ENCODE results near the gene CHID1. TPM values are rescaled to one million over a fixed set of nuclear protein-coding genes. Genes with fewer than 3 reads are reported as not detected.
A peak's percentile ranks its signal among the peaks of the same experiment; 100 is the strongest.

The CHID1 gene
- total and polyA plus RNA-seq, 4 experiments from 2014 or later = 46.9 to 82.3 (median 55.7) TPM

DNA sequence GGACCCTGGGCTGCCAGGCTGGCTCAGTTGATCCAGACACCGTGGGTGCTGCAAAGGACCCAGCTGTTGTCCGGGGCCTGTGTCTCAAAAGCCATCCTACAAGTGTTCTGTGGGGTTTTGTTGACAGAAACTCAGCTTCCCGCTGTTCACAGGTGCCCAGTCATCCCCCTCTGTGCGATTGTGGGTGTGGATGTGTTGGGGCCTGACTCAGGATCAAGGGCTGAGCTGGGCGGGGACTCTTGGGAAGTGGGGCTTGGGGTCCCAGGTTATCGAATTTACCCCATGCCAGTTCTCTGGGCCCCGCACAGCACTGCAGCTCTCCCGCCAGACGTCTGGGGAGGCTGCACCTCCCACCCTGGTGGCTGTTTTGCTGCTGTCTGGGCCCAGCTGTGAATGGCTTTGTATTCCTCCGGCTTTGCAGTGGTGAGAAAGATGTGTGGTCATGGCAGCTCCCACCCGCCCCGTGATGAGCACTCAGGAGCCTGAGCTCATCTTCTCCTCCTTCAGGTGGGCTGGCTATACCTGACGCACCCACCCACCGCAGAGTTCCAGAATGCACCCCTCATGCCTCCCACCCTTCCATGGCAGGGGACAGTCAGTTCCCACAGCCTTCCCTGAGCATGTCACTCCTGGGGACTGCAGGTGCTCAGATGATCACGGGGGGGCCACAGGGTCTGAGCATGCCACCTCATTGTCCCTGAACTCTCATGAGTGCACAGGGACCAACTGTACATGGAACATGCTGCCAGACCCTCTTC, 11.5 kb upstream of the CHID1 start:
- no peaks in the 10 kb centered on the region for H3K27me3 Mint-ChIP-seq
- no peaks in the 10 kb centered on the region for H3K27me3 ChIP-seq (ENCODE audit: insufficient read depth, low read length)
- intact Hi-C loops (cut with micrococcal nuclease) = no loop called here
- H3K9me3 ChIP-seq (ENCODE audit: control insufficient read depth in 1 of 2, low read length in 2 of 2) = no peaks in the 10 kb centered on the region
- H3K4me1 Mint-ChIP-seq = peaks cover 5 to 11% (median 9%) of the 10 kb centered on the region in 4 donors
- no peak overlapping the region for H3K4me3 ChIP-seq (ENCODE audit: low read length in 2 of 2)
- H3K27ac ChIP-seq (ENCODE audit: low read depth, low read length) = no peak overlapping the region
- H3K4me1 ChIP-seq (ENCODE audit: insufficient read depth, low read length) = peaks cover 9% of the 10 kb centered on the region
- H3K36me3 Mint-ChIP-seq = no peaks in the 10 kb centered on the region
- CTCF ChIA-PET (ENCODE audit: partially characterized antibody) = interaction anchor here (0.7 to 0.9 kb wide), 3 partner anchors 11 to 57 kb away, joined by 3 read pairs; partner anchors contain the start of gene CHID1
- peak overlapping the region in 1 of 8 donors; percentile 17 for H3K4me3 Mint-ChIP-seq
- no peaks in the 10 kb centered on the region for H3K36me3 ChIP-seq (ENCODE audit: insufficient read depth, low read length)
- no peaks in the 10 kb centered on the region for H3K9me3 Mint-ChIP-seq
- H3K27ac Mint-ChIP-seq = peak overlapping the region in 1 of 7 donors; percentile 86
- POLR2A ChIA-PET (ENCODE audit: partially characterized antibody) = no interaction called here
- DNase-seq = no peak

DNA sequence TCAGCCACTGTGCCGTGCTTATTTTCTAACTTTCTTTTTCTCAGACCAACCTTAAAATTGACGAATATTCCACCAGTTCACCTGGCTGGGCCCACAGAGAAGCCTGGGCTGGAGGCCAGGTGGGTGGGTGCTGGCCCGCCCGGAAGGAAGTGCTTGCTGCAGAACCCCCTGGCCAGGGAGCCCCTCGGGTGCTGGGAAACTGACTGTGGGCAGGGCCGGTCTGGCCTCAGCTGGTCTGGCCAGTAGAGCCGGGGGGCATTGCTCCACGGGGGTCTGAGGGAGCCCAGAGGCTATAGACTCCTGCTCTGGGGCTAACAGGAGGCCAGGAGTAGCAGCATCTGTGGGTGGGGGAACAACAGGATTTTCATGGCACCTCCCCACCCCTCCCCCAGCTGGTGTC, 6.8 kb upstream of the CHID1 start:
- H3K36me3 Mint-ChIP-seq = no peaks in the 10 kb centered on the region
- Histone ChIP-seq H3K9me3 (ENCODE audit: control insufficient read depth in 1 of 2, low read length in 2 of 2) (no peaks in the 10 kb centered on the region), H3K36me3 (ENCODE audit: insufficient read depth, low read length) (no peaks in the 10 kb centered on the region), H3K27me3 (ENCODE audit: insufficient read depth, low read length) (no peaks in the 10 kb centered on the region), H3K4me3 (ENCODE audit: low read length in 2 of 2) (no peak overlapping the region), H3K27ac (ENCODE audit: low read depth, low read length) (no peak overlapping the region), H3K4me1 (ENCODE audit: insufficient read depth, low read length) (no peaks in the 10 kb centered on the region)
- no peaks in the 10 kb centered on the region for H3K9me3 Mint-ChIP-seq
- intact Hi-C loops (cut with micrococcal nuclease) = no loop called here
- ChIA-PET POLR2A (ENCODE audit: partially characterized antibody) (no interaction called here), CTCF (ENCODE audit: partially characterized antibody) (no interaction called here)
- peak overlapping the region in 1 of 8 donors; percentile 20 for H3K4me3 Mint-ChIP-seq
- H3K27ac Mint-ChIP-seq = peak overlapping the region in 1 of 7 donors; percentile 51
- no peak for DNase-seq
- H3K27me3 Mint-ChIP-seq = no peaks in the 10 kb centered on the region
- peaks cover 0 to 4% (median 0%) of the 10 kb centered on the region in 4 donors for H3K4me1 Mint-ChIP-seq

DNA sequence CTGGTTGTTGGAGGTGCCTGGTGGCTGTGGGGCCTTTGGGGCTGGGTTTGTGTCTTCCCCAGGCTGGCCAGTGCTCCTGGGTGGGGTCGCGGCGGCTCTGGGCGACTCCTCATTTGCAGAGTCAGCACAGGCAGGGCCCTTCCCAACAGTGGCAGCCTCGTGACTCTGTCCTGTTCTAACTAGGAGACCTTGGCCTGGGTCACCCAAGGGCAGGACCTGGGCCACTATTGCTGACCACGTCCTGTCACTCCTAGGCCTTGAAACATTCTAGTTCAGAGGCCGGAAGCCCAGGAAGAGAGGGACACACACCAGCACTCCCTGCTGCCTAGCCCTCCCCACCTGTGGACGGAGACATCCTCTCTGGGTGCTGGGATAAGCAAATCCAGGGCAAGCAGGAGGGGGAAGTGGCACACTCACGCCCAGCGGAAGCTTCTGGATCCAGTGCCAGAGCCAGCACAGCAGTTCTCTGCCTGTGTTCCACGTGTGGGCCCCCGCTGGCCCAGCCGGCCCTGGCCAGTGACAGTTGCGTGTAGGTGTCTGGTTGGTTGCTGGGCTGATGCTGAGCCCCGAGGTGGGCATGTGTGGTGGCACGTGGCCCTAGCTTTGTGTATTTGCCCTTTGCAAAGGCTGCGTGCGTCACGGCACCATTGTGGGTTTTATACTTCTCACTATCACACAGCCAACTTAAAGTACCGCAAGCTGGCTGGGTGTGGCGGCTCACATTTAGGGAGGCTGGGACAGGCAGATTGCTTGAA, 4.3 kb upstream of the CHID1 start:
- no peak overlapping the region for H3K27ac Mint-ChIP-seq
- Histone ChIP-seq H3K4me3 (ENCODE audit: low read length in 2 of 2) (no peak overlapping the region), H3K27me3 (ENCODE audit: insufficient read depth, low read length) (no peaks in the 10 kb centered on the region), H3K9me3 (ENCODE audit: control insufficient read depth in 1 of 2, low read length in 2 of 2) (no peaks in the 10 kb centered on the region), H3K4me1 (ENCODE audit: insufficient read depth, low read length) (peaks cover 8% of the 10 kb centered on the region), H3K27ac (ENCODE audit: low read depth, low read length) (no peak overlapping the region), H3K36me3 (ENCODE audit: insufficient read depth, low read length) (no peaks in the 10 kb centered on the region)
- H3K4me3 Mint-ChIP-seq = no peak overlapping the region
- intact Hi-C loops (cut with micrococcal nuclease) = no loop called here
- no peaks in the 10 kb centered on the region for H3K27me3 Mint-ChIP-seq
- peak in 1 of 5 donors; percentile 32 for DNase-seq
- H3K4me1 Mint-ChIP-seq = peaks cover 5 to 9% (median 8%) of the 10 kb centered on the region in 4 donors
- CTCF ChIA-PET (ENCODE audit: partially characterized antibody) = interaction anchor here (0.7 kb wide), 1 partner anchor 15 kb away, joined by 3 read pairs; no protein-coding TSS in a partner anchor
- POLR2A ChIA-PET (ENCODE audit: partially characterized antibody) = no interaction called here
- peaks cover 0 to 1% (median 0%) of the 10 kb centered on the region in 8 donors for H3K9me3 Mint-ChIP-seq
- H3K36me3 Mint-ChIP-seq = peaks cover 0 to 4% of the 10 kb centered on the region in 2 donors

DNA sequence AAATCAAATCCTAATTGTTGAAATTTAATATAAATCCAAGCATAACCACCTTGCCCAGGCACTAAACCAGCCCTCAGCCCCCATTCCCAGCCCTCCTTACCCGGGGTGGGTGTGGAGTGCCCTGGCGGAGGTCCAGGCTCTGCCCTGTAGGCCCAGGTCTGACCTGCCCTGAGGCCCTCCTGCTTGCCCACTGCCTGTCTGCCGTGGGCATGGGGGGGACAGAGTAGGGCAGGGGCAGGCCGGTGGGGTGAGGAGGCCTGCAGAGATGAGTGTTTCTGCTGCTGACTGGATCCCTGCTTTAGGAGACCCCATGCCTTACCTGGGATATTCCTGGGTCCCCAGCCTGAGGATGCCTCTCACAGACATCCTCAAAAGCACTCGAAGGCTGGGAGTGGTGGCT, 3.6 kb upstream of the CHID1 start:
- Mint-ChIP-seq H3K27ac (no peak overlapping the region), H3K4me1 (peaks cover 7 to 17% (median 8%) of the 10 kb centered on the region in 4 donors), H3K4me3 (no peak overlapping the region), H3K36me3 (peaks cover 0 to 4% of the 10 kb centered on the region in 2 donors), H3K27me3 (no peaks in the 10 kb centered on the region), H3K9me3 (peaks cover 0 to 1% (median 0%) of the 10 kb centered on the region in 8 donors)
- ChIA-PET POLR2A (ENCODE audit: partially characterized antibody) (no interaction called here), CTCF (ENCODE audit: partially characterized antibody) (no interaction called here)
- no peaks in the 10 kb centered on the region for H3K27me3 ChIP-seq (ENCODE audit: insufficient read depth, low read length)
- no peak overlapping the region for H3K4me3 ChIP-seq (ENCODE audit: low read length in 2 of 2)
- H3K9me3 ChIP-seq (ENCODE audit: control insufficient read depth in 1 of 2, low read length in 2 of 2) = no peaks in the 10 kb centered on the region
- intact Hi-C loops (cut with micrococcal nuclease) = no loop called here
- peak in 1 of 5 donors; percentile 13 for DNase-seq
- peaks cover 16% of the 10 kb centered on the region for H3K4me1 ChIP-seq (ENCODE audit: insufficient read depth, low read length)
- H3K27ac ChIP-seq (ENCODE audit: low read depth, low read length) = no peak overlapping the region
- H3K36me3 ChIP-seq (ENCODE audit: insufficient read depth, low read length) = no peaks in the 10 kb centered on the region

DNA sequence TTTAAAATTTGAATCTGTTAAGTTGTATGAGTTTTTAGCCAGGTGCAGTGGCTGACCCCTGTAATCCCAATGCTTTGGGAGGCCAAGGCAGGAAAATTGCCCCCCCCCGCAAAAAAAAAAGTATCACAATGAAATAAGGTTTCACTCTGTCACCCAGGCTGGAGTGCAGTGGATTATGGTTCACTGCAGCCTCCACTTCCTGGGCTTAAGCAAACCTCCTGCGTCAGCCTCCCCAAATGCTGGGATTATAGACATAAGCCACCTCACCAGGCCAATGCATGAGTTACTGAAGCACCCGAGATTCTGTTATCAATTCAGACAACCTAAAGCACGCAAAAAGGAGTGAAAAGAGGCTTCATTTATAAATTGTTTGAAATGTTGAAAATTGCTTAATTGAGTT, 2.4 kb upstream of the CHID1 start:
- peak overlapping the region in 2 of 7 donors; percentile 12 to 23 for H3K27ac Mint-ChIP-seq
- H3K4me1 Mint-ChIP-seq = peaks cover 7 to 24% (median 11%) of the 10 kb centered on the region in 4 donors
- ChIA-PET POLR2A (ENCODE audit: partially characterized antibody) (no interaction called here), CTCF (ENCODE audit: partially characterized antibody) (no interaction called here)
- peaks cover 0 to 1% (median 0%) of the 10 kb centered on the region in 8 donors for H3K9me3 Mint-ChIP-seq
- no peak overlapping the region for H3K27ac ChIP-seq (ENCODE audit: low read depth, low read length)
- DNase-seq = no peak
- peaks cover 21% of the 10 kb centered on the region for H3K4me1 ChIP-seq (ENCODE audit: insufficient read depth, low read length)
- no peaks in the 10 kb centered on the region for H3K27me3 Mint-ChIP-seq
- no peaks in the 10 kb centered on the region for H3K27me3 ChIP-seq (ENCODE audit: insufficient read depth, low read length)
- H3K36me3 Mint-ChIP-seq = peaks cover 0 to 5% of the 10 kb centered on the region in 2 donors
- no peaks in the 10 kb centered on the region for H3K36me3 ChIP-seq (ENCODE audit: insufficient read depth, low read length)
- intact Hi-C loops (cut with micrococcal nuclease) = no loop called here
- no peak overlapping the region for H3K4me3 ChIP-seq (ENCODE audit: low read length in 2 of 2)
- no peaks in the 10 kb centered on the region for H3K9me3 ChIP-seq (ENCODE audit: control insufficient read depth in 1 of 2, low read length in 2 of 2)
- peak overlapping the region in 2 of 8 donors; percentile 54 to 58 for H3K4me3 Mint-ChIP-seq

DNA sequence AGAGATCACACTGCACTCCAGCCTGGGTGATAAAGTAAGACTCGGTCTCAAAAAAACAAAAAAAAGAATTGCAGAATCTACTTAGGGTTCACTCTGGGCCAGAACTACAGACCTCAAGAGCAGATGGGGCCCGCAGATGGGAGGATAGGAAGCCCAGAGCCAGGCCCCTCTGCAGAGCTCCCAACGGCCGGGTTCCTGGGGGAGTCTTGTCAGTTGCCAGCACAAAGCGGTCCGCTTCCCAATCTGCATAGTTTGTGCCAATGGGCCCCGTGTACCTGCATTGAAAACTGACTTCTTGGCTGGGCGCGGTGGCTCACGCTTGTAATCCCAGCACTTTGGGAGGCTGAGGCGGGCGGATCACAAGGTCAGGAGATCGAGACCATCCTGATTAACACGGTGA, 1.7 kb upstream of the CHID1 start:
- H3K4me1 ChIP-seq (ENCODE audit: insufficient read depth, low read length) = peaks cover 21% of the 10 kb centered on the region
- Mint-ChIP-seq H3K27ac (peak overlapping the region in 1 of 7 donors; percentile 76), H3K4me1 (peaks cover 7 to 28% (median 14%) of the 10 kb centered on the region in 4 donors), H3K4me3 (peak overlapping the region in 6 of 8 donors; percentile 85 to 93 (median 88)), H3K9me3 (peaks cover 0 to 1% (median 0%) of the 10 kb centered on the region in 8 donors), H3K36me3 (peaks cover 0 to 6% of the 10 kb centered on the region in 2 donors), H3K27me3 (no peaks in the 10 kb centered on the region)
- H3K36me3 ChIP-seq (ENCODE audit: insufficient read depth, low read length) = no peaks in the 10 kb centered on the region
- ChIA-PET POLR2A (ENCODE audit: partially characterized antibody) (interaction anchor here (0.6 to 1.1 kb wide), 3 partner anchors 13 to 103 kb away, joined by 3 to 5 read pairs (median 3); no protein-coding TSS in a partner anchor), CTCF (ENCODE audit: partially characterized antibody) (interaction anchor here (1.4 kb wide), 1 partner anchor 13 kb away, joined by 7 read pairs; the partner anchor contains the start of gene AP2A2)
- H3K27me3 ChIP-seq (ENCODE audit: insufficient read depth, low read length) = no peaks in the 10 kb centered on the region
- no peak overlapping the region for H3K4me3 ChIP-seq (ENCODE audit: low read length in 2 of 2)
- DNase-seq = peak in 1 of 5 donors; percentile 31
- H3K27ac ChIP-seq (ENCODE audit: low read depth, low read length) = no peak overlapping the region
- intact Hi-C loops (cut with micrococcal nuclease) = no loop called here
- no peaks in the 10 kb centered on the region for H3K9me3 ChIP-seq (ENCODE audit: control insufficient read depth in 1 of 2, low read length in 2 of 2)

DNA sequence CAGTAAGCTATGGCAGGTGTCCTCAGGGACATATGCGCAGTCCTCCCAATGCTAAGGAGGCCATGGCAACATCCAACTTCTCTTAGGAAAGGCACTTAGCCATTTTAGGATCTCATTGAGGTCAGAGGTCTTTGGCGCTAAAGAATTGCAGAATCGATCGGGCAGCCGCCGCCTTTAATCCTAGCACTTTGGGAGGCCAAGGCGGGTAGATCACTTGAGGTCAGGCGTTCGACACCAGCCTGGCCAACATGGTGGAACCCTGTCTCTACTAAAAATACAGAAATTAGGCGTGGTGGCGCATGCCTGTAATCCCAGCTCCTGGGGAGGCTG, 1.2 kb upstream of the CHID1 start:
- intact Hi-C loops (cut with micrococcal nuclease) = no loop called here
- POLR2A ChIA-PET (ENCODE audit: partially characterized antibody) = interaction anchor here (0.6 to 2.1 kb wide), 5 partner anchors 13 to 165 kb away, joined by 3 to 8 read pairs (median 3); partner anchors contain the start of genes POLR2L and TSPAN4
- CTCF ChIA-PET (ENCODE audit: partially characterized antibody) = interaction anchor here (1.4 kb wide), 1 partner anchor 13 kb away, joined by 7 read pairs; the partner anchor contains the start of gene AP2A2
- no peaks in the 10 kb centered on the region for H3K36me3 ChIP-seq (ENCODE audit: insufficient read depth, low read length)
- Mint-ChIP-seq H3K36me3 (peaks cover 0 to 6% of the 10 kb centered on the region in 2 donors), H3K4me3 (peak overlapping the region; percentile 85 to 93 (median 88)), H3K27ac (peak overlapping the region in 5 of 7 donors; percentile 74 to 89 (median 86)), H3K9me3 (peaks cover 0 to 1% (median 0%) of the 10 kb centered on the region in 8 donors), H3K4me1 (peaks cover 7 to 28% (median 14%) of the 10 kb centered on the region in 4 donors), H3K27me3 (no peaks in the 10 kb centered on the region)
- H3K27me3 ChIP-seq (ENCODE audit: insufficient read depth, low read length) = no peaks in the 10 kb centered on the region
- peaks cover 21% of the 10 kb centered on the region for H3K4me1 ChIP-seq (ENCODE audit: insufficient read depth, low read length)
- no peaks in the 10 kb centered on the region for H3K9me3 ChIP-seq (ENCODE audit: control insufficient read depth in 1 of 2, low read length in 2 of 2)
- H3K27ac ChIP-seq (ENCODE audit: low read depth, low read length) = no peak overlapping the region
- DNase-seq = peak in 1 of 5 donors; percentile 27
- peak overlapping the region in 1 of 2 donors; percentile 60 for H3K4me3 ChIP-seq (ENCODE audit: low read length in 2 of 2)
